Chondrocyte (in vitro differentiated cells): ENCODE measurements around the gene SYNPR. TPM values are rescaled to one million over a fixed set of nuclear protein-coding genes. Genes with fewer than 3 reads are reported as not detected.

Experiments used
- DNase-seq: peaks from one replicate; pipeline ENCODE4 v3.0.0; 2021; ENCODE audit warnings: mixed read lengths, low spot score
- H3K27ac Mint-ChIP-seq: one replicate; pipeline ENCODE4 v1.8.0; 2021; ENCODE audit warnings: mild to moderate bottlenecking, moderate library complexity, mixed read lengths; ENCODE audit not compliant: unreplicated experiment
- H3K27me3 Mint-ChIP-seq: 2 replicates; pipeline ENCODE4 v1.8.0; 2021; ENCODE audit warnings: low read depth, mixed read lengths
- H3K36me3 Mint-ChIP-seq: 2 replicates; pipeline ENCODE4 v1.8.0; 2021; ENCODE audit warnings: low read depth, mixed read lengths
- H3K4me1 Mint-ChIP-seq: 2 replicates; pipeline ENCODE4 v1.8.0; 2021; ENCODE audit warnings: low read depth, mild to moderate bottlenecking, mixed read lengths
- H3K4me3 Mint-ChIP-seq: one replicate; pipeline ENCODE4 v1.8.0; 2021; ENCODE audit warnings: mild to moderate bottlenecking, moderate library complexity, mixed read lengths; ENCODE audit not compliant: unreplicated experiment
- H3K9me3 Mint-ChIP-seq: 2 replicates; pipeline ENCODE4 v1.8.0; 2021; ENCODE audit warnings: low read depth, mixed read lengths
- total RNA-seq: library from RNA; stranded (reverse); gene quantifications from 3 replicates; pipeline ENCODE4 v1.2.1, GENCODE V29; 2021
- TF ChIP-seq, protein P1 (sequence below): fragments of 200-600 bp; sonication (generic); IDR thresholded peaks from 2 replicates; pipeline ENCODE4 v1.5.0; 2021; ENCODE audit warnings: antibody characterized with exemption, mild to moderate bottlenecking, moderate library complexity

Gene SYNPR
- total RNA-seq, 1 donor from 2014 or later: not detected

DNA sequence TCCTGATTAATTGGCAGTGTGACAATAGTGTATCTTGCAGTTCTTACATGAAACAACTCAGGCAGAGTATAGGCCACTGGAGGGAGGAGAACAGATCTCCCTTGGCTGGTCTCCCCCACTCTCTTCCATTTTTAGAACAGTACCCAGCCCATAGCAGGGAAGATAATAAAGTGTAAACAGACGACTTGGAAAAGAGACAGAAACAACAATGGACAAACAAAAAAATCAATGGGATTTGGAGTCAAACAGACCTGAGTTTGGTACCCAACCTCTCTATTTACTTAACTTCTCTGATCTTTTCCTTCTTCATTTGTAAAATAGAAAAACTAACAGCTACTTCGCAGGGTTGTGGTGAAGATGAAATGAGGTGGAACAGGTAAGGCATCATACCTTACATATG, 315.7 kb downstream of the SYNPR start:
- Mint-ChIP-seq H3K27me3 (peaks cover 5% of the 10 kb centered on the region), H3K4me1 (no peaks in the 10 kb centered on the region), H3K9me3 (peaks cover 2% of the 10 kb centered on the region), H3K4me3 (no peak overlapping the region), H3K27ac (no peak overlapping the region), H3K36me3 (no peaks in the 10 kb centered on the region)
- DNase-seq: no peak
- TF ChIP-seq, protein P1, sequence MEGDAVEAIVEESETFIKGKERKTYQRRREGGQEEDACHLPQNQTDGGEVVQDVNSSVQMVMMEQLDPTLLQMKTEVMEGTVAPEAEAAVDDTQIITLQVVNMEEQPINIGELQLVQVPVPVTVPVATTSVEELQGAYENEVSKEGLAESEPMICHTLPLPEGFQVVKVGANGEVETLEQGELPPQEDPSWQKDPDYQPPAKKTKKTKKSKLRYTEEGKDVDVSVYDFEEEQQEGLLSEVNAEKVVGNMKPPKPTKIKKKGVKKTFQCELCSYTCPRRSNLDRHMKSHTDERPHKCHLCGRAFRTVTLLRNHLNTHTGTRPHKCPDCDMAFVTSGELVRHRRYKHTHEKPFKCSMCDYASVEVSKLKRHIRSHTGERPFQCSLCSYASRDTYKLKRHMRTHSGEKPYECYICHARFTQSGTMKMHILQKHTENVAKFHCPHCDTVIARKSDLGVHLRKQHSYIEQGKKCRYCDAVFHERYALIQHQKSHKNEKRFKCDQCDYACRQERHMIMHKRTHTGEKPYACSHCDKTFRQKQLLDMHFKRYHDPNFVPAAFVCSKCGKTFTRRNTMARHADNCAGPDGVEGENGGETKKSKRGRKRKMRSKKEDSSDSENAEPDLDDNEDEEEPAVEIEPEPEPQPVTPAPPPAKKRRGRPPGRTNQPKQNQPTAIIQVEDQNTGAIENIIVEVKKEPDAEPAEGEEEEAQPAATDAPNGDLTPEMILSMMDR: no peak

DNA sequence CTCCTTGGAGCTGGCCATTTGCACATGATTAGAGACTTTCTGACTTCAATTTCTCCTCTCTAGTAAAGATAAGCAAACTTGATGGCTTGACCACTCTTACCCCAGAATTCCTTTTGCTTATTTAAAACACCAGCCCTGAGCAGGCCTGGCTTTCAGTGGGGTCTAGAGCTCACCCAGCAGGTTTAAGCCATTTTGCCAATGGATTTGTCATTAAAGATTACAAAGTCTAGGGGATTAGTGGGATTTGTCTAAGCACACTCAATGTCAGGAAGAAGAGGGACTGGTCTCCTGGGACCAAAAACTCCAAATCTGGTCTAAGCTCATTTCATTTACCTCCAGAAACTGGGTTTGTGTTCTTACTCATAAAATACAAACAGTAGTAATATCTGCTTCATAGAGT, 317.1 kb downstream of the SYNPR start:
- no peak overlapping the region for H3K27ac Mint-ChIP-seq
- no peaks in the 10 kb centered on the region for H3K36me3 Mint-ChIP-seq
- no peak for DNase-seq
- TF ChIP-seq, protein P1: no peak
- no peaks in the 10 kb centered on the region for H3K4me1 Mint-ChIP-seq
- H3K9me3 Mint-ChIP-seq: no peaks in the 10 kb centered on the region
- no peak overlapping the region for H3K4me3 Mint-ChIP-seq
- H3K27me3 Mint-ChIP-seq: peaks cover 5% of the 10 kb centered on the region

DNA sequence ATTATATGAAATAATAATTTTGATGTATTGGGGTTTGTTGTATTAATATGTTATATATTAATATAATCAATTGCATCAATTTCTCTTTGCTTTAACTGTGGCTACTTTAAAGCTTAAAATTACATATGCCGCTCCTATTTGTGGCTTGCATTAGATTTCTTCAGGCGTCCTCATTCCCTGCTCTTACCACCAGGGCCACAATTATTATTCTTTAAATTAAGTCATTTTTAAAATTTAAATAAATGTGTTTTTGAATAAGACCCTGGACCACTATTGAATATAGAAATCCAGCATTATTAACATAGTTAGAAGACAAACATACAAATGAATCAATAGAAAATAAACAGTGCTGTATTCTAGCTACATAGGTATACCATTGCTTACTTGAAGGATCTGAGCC, 318.9 kb downstream of the SYNPR start:
- Mint-ChIP-seq H3K4me1 (no peaks in the 10 kb centered on the region), H3K4me3 (no peak overlapping the region), H3K27ac (no peak overlapping the region), H3K27me3 (peaks cover 14% of the 10 kb centered on the region), H3K36me3 (no peaks in the 10 kb centered on the region), H3K9me3 (no peaks in the 10 kb centered on the region)
- DNase-seq: no peak
- TF ChIP-seq, protein P1: no peak

DNA sequence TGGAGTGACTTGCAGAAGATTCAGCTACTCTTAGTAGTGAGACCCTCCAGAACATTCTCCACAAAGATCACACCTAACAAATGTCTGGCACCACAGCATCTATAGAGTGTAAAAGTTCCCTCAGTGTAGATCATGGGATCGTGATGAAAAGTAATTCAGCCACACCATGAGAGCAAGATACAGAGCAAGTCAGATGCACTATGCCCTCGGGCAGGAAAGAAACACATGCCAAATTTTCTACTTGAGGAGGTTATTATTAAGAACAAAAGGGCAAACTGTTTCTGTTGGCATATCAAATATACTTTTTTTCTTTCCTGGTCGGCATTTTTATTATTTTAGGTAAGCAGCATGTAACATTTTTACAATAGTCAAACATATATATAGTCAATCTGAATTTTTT, 329.6 kb downstream of the SYNPR start:
- no peak overlapping the region for H3K27ac Mint-ChIP-seq
- H3K27me3 Mint-ChIP-seq: peaks cover 19% of the 10 kb centered on the region
- no peaks in the 10 kb centered on the region for H3K36me3 Mint-ChIP-seq
- no peak for DNase-seq
- TF ChIP-seq, protein P1: no peak
- no peak overlapping the region for H3K4me3 Mint-ChIP-seq
- no peaks in the 10 kb centered on the region for H3K4me1 Mint-ChIP-seq
- no peaks in the 10 kb centered on the region for H3K9me3 Mint-ChIP-seq

DNA sequence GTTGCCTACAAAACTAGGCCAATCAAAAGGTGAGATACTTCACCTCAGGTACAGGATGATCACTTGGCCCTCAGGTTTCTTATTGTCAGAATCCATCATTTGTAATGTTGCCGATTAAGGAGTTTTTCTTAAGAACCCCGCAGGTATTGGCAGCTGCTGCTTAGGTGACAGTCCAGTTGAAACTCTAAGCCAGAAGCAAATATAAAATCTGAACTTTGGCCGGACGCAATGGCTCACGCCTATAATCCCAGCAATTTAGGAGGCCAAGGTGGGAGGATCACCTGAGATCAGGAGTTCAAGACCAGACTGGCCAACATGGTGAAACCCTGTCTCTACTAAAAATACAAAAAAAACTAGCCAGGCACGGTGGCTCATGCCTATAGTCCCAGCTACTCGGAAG, 331.3 kb downstream of the SYNPR start:
- Mint-ChIP-seq H3K4me3 (no peak overlapping the region), H3K9me3 (no peaks in the 10 kb centered on the region), H3K27me3 (peaks cover 9% of the 10 kb centered on the region), H3K27ac (no peak overlapping the region), H3K36me3 (no peaks in the 10 kb centered on the region), H3K4me1 (no peaks in the 10 kb centered on the region)
- DNase-seq: no peak
- TF ChIP-seq, protein P1: no peak
